MM.1S (cell line): ENCODE results near the gene FOXP1.

Experiments used
- EZH2 ChIP-seq: fragments of 300-600 bp; sonication (generic); optimal IDR thresholded peaks from 2 replicates; pipeline ENCODE3; 2017; ENCODE audit warnings: low read depth, mild to moderate bottlenecking, antibody characterized with exemption, low read length, mixed read lengths
- EZH2phosphoT487 ChIP-seq: fragments of 300-600 bp; sonication (generic); IDR thresholded peaks from 2 replicates; pipeline ENCODE4 v1.6.1; 2018; ENCODE audit warnings: antibody characterized with exemption, low read length
- TF ChIP-seq, protein P1 (sequence below): fragments of 300-600 bp; sonication (generic); IDR thresholded peaks from 2 replicates; pipeline ENCODE4 v1.5.1; 2016; ENCODE audit warnings: antibody characterized with exemption, low read length, mixed read lengths

DNA sequence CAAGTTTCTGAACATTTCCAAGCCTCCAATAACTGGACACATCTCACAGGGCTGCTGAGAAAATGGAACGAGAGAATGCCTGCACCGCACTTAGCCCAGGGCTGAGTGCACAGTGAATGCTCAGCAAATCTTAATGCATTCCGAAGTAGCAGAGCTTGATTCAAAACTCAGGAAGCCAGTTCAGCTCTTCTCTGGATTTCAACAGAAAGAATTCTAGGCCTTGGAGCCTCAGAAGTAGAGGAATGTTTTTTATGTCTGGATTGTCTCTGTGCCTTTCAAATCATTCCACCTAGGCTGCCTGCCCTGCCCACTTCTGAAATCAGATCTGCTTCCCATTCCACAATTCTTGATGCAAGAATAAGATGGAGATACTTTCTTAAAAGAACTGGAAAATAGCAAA, 9.6 kb upstream of the FOXP1 start:
- no peak for TF ChIP-seq EZH2
- TF ChIP-seq EZH2phosphoT487: no peak
- TF ChIP-seq, protein P1, sequence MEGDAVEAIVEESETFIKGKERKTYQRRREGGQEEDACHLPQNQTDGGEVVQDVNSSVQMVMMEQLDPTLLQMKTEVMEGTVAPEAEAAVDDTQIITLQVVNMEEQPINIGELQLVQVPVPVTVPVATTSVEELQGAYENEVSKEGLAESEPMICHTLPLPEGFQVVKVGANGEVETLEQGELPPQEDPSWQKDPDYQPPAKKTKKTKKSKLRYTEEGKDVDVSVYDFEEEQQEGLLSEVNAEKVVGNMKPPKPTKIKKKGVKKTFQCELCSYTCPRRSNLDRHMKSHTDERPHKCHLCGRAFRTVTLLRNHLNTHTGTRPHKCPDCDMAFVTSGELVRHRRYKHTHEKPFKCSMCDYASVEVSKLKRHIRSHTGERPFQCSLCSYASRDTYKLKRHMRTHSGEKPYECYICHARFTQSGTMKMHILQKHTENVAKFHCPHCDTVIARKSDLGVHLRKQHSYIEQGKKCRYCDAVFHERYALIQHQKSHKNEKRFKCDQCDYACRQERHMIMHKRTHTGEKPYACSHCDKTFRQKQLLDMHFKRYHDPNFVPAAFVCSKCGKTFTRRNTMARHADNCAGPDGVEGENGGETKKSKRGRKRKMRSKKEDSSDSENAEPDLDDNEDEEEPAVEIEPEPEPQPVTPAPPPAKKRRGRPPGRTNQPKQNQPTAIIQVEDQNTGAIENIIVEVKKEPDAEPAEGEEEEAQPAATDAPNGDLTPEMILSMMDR: no peak
